Smooth muscle cell (in vitro differentiated cells): ENCODE measurements around the gene TXNL4A. TPM values are rescaled to one million over a fixed set of nuclear protein-coding genes. Genes with fewer than 3 reads are reported as not detected.

ENCODE experiments used
- DNase-seq: peaks from one replicate; lab custom pipeline; 2025; ENCODE audit not compliant: unreplicated experiment; lab: John Stamatoyannopoulos, UW
- H2AFZ ChIP-seq: fragments of 200-600 bp; sonication (generic); 2 replicates; pipeline ENCODE4 v1.6.0; 2016; ENCODE audit warnings: antibody characterized with exemption, low read depth, mild to moderate bottlenecking
- H3F3A ChIP-seq: fragments of 200-600 bp; sonication (generic); 2 replicates; pipeline ENCODE4 v1.6.0; 2017; ENCODE audit warnings: antibody characterized with exemption, low read depth
- H3K27ac ChIP-seq: fragments of 200-600 bp; sonication (generic); 2 replicates; pipeline ENCODE4 v1.5.1; 2016; ENCODE audit warnings: low read depth, mild to moderate bottlenecking
- H3K27me3 ChIP-seq: fragments of 200-600 bp; sonication (generic); 2 replicates; pipeline ENCODE4 v1.6.1; 2016; ENCODE audit warnings: low read depth, mild to moderate bottlenecking
- H3K36me3 ChIP-seq: fragments of 200-600 bp; sonication (generic); 2 replicates; pipeline ENCODE4 v1.5.1; 2016; ENCODE audit warnings: low read depth
- H3K4me1 ChIP-seq: fragments of 200-600 bp; sonication (generic); 2 replicates; pipeline ENCODE4 v1.5.1; 2016; ENCODE audit warnings: low read depth
- H3K4me2 ChIP-seq: fragments of 200-600 bp; sonication (generic); 2 replicates; pipeline ENCODE4 v1.6.0; 2016; ENCODE audit warnings: mild to moderate bottlenecking
- H3K4me3 ChIP-seq: fragments of 200-600 bp; sonication (generic); 2 replicates; pipeline ENCODE4 v1.5.1; 2016; ENCODE audit warnings: mild to moderate bottlenecking
- H3K79me2 ChIP-seq: fragments of 200-600 bp; sonication (generic); 2 replicates; pipeline ENCODE4 v1.6.0; 2016; ENCODE audit warnings: low read depth, mild to moderate bottlenecking
- H3K9ac ChIP-seq: fragments of 200-600 bp; sonication (generic); 2 replicates; pipeline ENCODE4 v1.6.0; 2016; ENCODE audit warnings: low read depth
- H3K9me3 ChIP-seq: fragments of 200-600 bp; sonication (generic); replicated peaks from 2 replicates; pipeline ENCODE4 v1.5.1; 2016; ENCODE audit warnings: low read depth
- H4K20me1 ChIP-seq: fragments of 200-600 bp; sonication (generic); 2 replicates; pipeline ENCODE4 v1.6.0; 2016; ENCODE audit warnings: low read depth
- WGBS: methylation state at CpG from one replicate; pipeline ENCODE4 v1.1.7; 2016; ENCODE audit warnings: low lambda C conversion rate; 5-methylcytosine and 5-hydroxymethylcytosine counted together
- polyA plus RNA-seq: library from polyadenylated mRNA; unstranded; fragments of >200 nt; fragmentation: Nextera tagmentation; extraction: Ambion mirVana; gene quantifications from 2 replicates; pipeline ENCODE4 v1.2.1, GENCODE V29; 2016
- total RNA-seq: library from RNA; depleted of rRNA; stranded (reverse); fragments of >200 nt; gene quantifications from 2 replicates; pipeline ENCODE4 v1.2.3, GENCODE V29; 2014
- TF ChIP-seq, protein P1 (sequence below): fragments of 200-600 bp; sonication (generic); IDR thresholded peaks from 2 replicates; pipeline ENCODE4 v1.5.1; 2017; ENCODE audit warnings: borderline replicate concordance, mild to moderate bottlenecking, antibody characterized with exemption; ENCODE audit not compliant: insufficient read depth, poor library complexity, severe bottlenecking

The TXNL4A gene
- total and polyA plus RNA-seq, 2 experiments from 2014 or later: 62.2 to 243 TPM

DNA sequence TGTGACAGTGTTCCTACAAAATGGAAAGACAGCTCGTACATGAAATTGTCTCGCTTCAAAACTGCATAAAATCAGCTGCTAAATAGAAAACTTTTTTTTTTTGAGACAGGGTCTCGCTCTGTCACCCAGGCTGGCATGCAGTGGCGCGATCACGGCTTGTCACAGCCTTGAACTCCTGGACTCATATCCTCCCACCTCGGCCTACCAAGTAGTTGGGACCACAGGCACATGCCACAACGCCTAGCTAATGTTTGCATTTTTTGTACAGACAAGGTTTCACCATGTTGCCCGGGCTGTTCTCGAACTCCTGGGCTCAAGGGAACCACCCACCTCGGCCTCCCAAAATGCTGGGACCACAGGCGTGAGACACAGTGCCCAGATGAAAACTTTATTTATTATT, 3.2 kb downstream of the TXNL4A start:
- Histone ChIP-seq H2AFZ (no peak overlapping the region), H3K9ac (no peak overlapping the region), H3F3A (peaks cover 5% of the 10 kb centered on the region), H3K79me2 (peaks cover 80% of the 10 kb centered on the region), H3K27ac (no peak overlapping the region), H3K4me2 (no peak overlapping the region), H3K27me3 (no peaks in the 10 kb centered on the region), H4K20me1 (peaks cover 76% of the 10 kb centered on the region), H3K4me3 (no peak overlapping the region), H3K36me3 (no peaks in the 10 kb centered on the region), H3K9me3 (no peaks in the 10 kb centered on the region), H3K4me1 (peaks cover 10% of the 10 kb centered on the region)
- TF ChIP-seq, protein P1, sequence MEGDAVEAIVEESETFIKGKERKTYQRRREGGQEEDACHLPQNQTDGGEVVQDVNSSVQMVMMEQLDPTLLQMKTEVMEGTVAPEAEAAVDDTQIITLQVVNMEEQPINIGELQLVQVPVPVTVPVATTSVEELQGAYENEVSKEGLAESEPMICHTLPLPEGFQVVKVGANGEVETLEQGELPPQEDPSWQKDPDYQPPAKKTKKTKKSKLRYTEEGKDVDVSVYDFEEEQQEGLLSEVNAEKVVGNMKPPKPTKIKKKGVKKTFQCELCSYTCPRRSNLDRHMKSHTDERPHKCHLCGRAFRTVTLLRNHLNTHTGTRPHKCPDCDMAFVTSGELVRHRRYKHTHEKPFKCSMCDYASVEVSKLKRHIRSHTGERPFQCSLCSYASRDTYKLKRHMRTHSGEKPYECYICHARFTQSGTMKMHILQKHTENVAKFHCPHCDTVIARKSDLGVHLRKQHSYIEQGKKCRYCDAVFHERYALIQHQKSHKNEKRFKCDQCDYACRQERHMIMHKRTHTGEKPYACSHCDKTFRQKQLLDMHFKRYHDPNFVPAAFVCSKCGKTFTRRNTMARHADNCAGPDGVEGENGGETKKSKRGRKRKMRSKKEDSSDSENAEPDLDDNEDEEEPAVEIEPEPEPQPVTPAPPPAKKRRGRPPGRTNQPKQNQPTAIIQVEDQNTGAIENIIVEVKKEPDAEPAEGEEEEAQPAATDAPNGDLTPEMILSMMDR: no peak
- WGBS: 96% methylated on average over 12 of the region's 12 CpGs
- DNase-seq: no peak

DNA sequence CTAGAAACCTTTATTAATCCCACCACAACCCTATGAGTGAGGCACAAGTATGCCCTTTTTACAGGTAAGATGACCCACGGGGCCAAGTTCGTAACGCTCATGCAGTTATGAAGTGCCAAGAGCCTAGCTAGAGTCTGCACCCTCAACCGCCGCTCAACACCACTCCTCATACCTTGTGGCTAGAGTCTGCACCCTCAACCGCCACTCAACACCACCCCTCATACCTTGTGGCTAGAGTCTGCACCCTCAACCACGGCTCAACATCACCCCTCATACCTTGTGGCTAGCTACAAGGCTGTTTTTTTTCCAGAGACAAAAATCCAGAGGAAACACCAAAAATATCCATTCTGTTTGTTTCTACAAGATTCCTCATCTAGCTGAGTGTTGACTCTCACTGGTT, 4.6 kb downstream of the TXNL4A start:
- DNase-seq: no peak
- H3K9me3 ChIP-seq: no peaks in the 10 kb centered on the region
- H3K27ac ChIP-seq: no peak overlapping the region
- WGBS: 96% methylated on average over 7 of the region's 7 CpGs
- peaks cover 10% of the 10 kb centered on the region for H3K4me1 ChIP-seq
- H3K27me3 ChIP-seq: no peaks in the 10 kb centered on the region
- peaks cover 94% of the 10 kb centered on the region for H3K79me2 ChIP-seq
- no peak overlapping the region for H2AFZ ChIP-seq
- no peak overlapping the region for H3K4me3 ChIP-seq
- TF ChIP-seq, protein P1: no peak
- H3K36me3 ChIP-seq: no peaks in the 10 kb centered on the region
- H3F3A ChIP-seq: no peaks in the 10 kb centered on the region
- no peak overlapping the region for H3K4me2 ChIP-seq
- peaks cover 89% of the 10 kb centered on the region for H4K20me1 ChIP-seq
- H3K9ac ChIP-seq: no peak overlapping the region

DNA sequence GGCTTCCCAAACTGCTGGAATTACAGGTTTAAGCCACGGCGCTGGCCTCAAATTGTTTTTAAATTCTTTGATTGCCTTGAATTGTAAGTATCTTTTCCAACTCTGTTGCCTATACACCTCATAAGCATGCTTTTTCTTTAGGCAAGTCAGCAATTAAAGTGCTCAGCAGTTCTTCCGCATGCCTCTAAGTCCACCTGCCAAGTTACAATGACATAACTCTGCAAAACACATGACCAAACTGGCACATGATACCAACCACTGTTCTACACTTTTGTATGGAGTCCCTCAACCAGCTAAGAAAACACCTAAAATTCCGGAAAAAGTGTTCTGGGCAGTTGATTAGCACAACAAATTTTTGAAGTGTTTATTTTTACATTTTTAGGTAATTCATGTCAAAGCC, 5.1 kb downstream of the TXNL4A start:
- H3K9ac ChIP-seq: no peak overlapping the region
- no peak overlapping the region for H3K4me3 ChIP-seq
- H3K9me3 ChIP-seq: no peaks in the 10 kb centered on the region
- H3K4me2 ChIP-seq: no peak overlapping the region
- WGBS: 91% methylated on average over 4 of the region's 4 CpGs
- no peak for DNase-seq
- no peaks in the 10 kb centered on the region for H3F3A ChIP-seq
- H4K20me1 ChIP-seq: peaks cover 95% of the 10 kb centered on the region
- no peak overlapping the region for H3K27ac ChIP-seq
- H3K4me1 ChIP-seq: peaks cover 10% of the 10 kb centered on the region
- no peaks in the 10 kb centered on the region for H3K36me3 ChIP-seq
- peaks cover 100% of the 10 kb centered on the region for H3K79me2 ChIP-seq
- no peak overlapping the region for H2AFZ ChIP-seq
- H3K27me3 ChIP-seq: no peaks in the 10 kb centered on the region
- TF ChIP-seq, protein P1: no peak

DNA sequence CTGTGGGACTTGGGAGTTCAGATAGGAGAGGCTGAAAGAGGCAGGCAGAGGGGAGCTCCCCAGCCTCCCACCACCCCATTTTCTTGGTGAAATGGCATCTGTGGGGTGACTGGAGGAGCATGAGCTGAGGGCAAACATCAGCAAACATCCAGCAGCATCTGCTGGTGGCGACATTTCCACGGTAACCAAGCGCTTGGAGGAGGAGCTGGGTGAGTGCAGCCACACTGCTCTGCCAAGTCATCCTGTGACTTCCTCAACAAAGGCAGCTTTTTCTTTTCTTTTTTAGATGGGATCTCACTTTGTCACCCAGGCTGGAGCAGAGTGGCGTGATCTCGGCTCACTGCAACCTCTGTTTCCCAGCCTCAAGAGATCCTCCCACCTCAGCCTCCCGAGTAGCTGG, 5.6 kb downstream of the TXNL4A start:
- Histone ChIP-seq H3K9me3 (no peaks in the 10 kb centered on the region), H4K20me1 (peaks cover 100% of the 10 kb centered on the region), H3K4me3 (no peak overlapping the region), H3K79me2 (peaks cover 100% of the 10 kb centered on the region), H3K27ac (no peak overlapping the region), H3F3A (no peaks in the 10 kb centered on the region), H3K9ac (no peak overlapping the region), H2AFZ (no peak overlapping the region), H3K27me3 (no peaks in the 10 kb centered on the region), H3K4me1 (peaks cover 9% of the 10 kb centered on the region), H3K4me2 (no peak overlapping the region), H3K36me3 (no peaks in the 10 kb centered on the region)
- WGBS: 96% methylated on average over 6 of the region's 6 CpGs
- DNase-seq: no peak
- TF ChIP-seq, protein P1: no peak
